ENCODE measurements around the gene LRRC74A. TPM values are rescaled to one million over a fixed set of nuclear protein-coding genes. Genes with fewer than 3 reads are reported as not detected.
A peak's percentile ranks its signal among the peaks of the same experiment; 100 is the strongest.

LRRC74A gene
- total RNA-seq, 2 donors from 2014 or later = not detected

DNA sequence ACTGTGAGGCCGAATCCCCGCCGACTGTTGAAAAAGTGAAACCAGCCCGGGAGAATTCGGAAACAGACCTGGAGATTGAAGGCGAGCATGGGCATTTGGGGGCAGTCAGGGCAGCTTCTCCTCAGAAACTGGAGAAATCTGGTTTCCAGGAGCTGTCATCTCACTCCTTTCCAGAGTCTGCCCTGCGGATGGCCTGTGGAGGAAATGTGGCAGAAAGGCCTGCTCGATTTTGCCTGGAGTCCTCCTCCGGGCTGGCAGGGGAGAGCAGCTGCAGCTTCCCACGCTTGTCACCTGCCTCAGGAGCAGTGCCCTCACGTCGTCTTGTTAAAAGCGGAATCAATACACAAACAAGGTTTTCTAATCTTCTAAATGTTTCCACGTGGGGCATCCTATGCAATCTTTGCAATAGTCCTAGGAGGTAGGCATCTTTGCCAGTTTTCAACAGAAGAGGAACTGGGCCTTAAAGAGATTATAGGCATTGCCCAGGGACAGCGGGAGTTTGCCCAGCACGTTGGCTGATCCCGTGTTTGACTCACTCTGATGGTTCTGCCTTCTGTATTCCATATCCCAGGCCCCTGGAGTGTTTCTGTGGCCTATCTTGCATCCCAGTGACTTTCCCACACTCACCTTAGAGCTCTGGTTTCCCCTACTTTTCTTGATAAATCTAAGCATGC, 2.3 kb downstream of the LRRC74A start:
- Histone ChIP-seq H3K4me3 (peak overlapping the region; percentile 65), H3K4me1 (ENCODE audit: control insufficient read depth in 1 of 2, low read depth in 2 of 2) (peaks cover 0 to 7% of the 10 kb centered on the region in 2 donors), H3K27me3 (replicated peaks; ENCODE audit: insufficient read depth) (no peaks in the 10 kb centered on the region), H3K27ac (peak overlapping the region; percentile 43 to 47), H3K36me3 (no peaks in the 10 kb centered on the region), H3K9me3 (no peaks in the 10 kb centered on the region)
- ATAC-seq (ENCODE audit: insufficient number of reproducible peaks, low FRiP score, low read depth) (no peak), DNase-seq (ENCODE audit: low spot score) (no peak)
- TF ChIP-seq, protein P1, sequence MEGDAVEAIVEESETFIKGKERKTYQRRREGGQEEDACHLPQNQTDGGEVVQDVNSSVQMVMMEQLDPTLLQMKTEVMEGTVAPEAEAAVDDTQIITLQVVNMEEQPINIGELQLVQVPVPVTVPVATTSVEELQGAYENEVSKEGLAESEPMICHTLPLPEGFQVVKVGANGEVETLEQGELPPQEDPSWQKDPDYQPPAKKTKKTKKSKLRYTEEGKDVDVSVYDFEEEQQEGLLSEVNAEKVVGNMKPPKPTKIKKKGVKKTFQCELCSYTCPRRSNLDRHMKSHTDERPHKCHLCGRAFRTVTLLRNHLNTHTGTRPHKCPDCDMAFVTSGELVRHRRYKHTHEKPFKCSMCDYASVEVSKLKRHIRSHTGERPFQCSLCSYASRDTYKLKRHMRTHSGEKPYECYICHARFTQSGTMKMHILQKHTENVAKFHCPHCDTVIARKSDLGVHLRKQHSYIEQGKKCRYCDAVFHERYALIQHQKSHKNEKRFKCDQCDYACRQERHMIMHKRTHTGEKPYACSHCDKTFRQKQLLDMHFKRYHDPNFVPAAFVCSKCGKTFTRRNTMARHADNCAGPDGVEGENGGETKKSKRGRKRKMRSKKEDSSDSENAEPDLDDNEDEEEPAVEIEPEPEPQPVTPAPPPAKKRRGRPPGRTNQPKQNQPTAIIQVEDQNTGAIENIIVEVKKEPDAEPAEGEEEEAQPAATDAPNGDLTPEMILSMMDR (IDR thresholded peaks at IDR 0.05) = no peak

DNA sequence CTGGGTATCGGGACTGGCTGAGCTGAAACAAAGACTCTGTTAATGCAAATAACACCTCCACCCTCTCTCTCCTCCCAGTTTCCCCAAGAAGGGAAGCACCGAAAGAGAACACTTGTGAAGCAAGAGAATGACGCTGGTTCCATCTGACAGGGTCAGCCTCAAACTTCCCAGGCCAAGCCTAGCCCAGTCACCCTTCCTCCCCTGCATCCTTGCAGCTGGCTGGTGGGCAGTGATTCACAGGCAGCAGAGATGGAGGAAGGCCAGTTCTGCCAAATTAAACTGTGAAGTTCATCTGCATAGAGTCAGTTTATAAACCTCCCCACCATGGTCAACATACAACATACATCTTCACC, 2.8 kb downstream of the LRRC74A start:
- Histone ChIP-seq H3K27ac (no peak overlapping the region), H3K9me3 (no peaks in the 10 kb centered on the region), H3K4me3 (no peak overlapping the region), H3K27me3 (replicated peaks; ENCODE audit: insufficient read depth) (no peaks in the 10 kb centered on the region), H3K36me3 (no peaks in the 10 kb centered on the region), H3K4me1 (ENCODE audit: control insufficient read depth in 1 of 2, low read depth in 2 of 2) (peaks cover 0 to 7% of the 10 kb centered on the region in 2 donors)
- TF ChIP-seq, protein P1 (IDR thresholded peaks at IDR 0.05) = no peak
- DNase-seq (ENCODE audit: low spot score) (no peak), ATAC-seq (ENCODE audit: insufficient number of reproducible peaks, low FRiP score, low read depth) (no peak)

DNA sequence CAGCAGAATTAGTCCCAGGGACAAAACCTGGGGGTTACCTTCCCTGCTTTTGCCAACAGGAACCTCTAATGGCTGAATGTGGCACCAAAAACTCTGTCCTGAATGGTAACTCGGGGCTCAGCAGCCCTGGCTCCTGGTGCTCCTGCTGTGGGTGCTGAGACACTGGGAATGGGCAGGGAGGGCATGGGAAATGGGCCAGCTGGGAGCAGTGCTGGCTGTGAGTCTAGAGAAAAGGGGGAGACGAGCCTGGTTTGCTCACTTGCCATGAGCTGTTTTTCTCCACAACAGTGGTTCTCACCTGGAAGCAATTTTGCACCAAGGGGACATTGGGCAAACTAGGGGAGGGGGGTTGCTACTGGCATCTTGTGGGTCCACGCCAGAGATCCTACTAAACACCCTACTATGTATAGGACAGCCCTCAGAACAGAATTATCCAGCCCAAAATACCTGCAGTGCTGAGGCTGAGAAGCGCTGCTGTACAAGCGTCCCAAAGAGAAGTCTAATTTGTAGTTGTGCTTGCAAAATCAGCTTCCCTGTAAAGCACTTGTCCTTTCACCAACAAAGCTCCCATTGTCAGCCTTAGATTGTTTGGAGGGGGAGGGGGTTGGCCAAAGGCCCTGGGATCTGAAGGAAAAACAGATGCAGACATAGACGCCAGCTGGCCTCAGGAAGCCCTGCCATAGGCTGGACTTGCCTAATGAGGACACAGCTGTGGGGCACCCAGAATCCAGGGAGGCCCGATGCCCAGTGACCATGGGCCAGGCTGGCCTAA, 3.6 kb downstream of the LRRC74A start:
- Histone ChIP-seq H3K4me1 (ENCODE audit: control insufficient read depth in 1 of 2, low read depth in 2 of 2) (peaks cover 0 to 7% of the 10 kb centered on the region in 2 donors), H3K27ac (no peak overlapping the region), H3K27me3 (replicated peaks; ENCODE audit: insufficient read depth) (no peaks in the 10 kb centered on the region), H3K9me3 (no peaks in the 10 kb centered on the region), H3K36me3 (no peaks in the 10 kb centered on the region), H3K4me3 (no peak overlapping the region)
- ATAC-seq (ENCODE audit: insufficient number of reproducible peaks, low FRiP score, low read depth) = no peak
- no peak for DNase-seq (ENCODE audit: low spot score)
- TF ChIP-seq, protein P1 (IDR thresholded peaks at IDR 0.05) = no peak

DNA sequence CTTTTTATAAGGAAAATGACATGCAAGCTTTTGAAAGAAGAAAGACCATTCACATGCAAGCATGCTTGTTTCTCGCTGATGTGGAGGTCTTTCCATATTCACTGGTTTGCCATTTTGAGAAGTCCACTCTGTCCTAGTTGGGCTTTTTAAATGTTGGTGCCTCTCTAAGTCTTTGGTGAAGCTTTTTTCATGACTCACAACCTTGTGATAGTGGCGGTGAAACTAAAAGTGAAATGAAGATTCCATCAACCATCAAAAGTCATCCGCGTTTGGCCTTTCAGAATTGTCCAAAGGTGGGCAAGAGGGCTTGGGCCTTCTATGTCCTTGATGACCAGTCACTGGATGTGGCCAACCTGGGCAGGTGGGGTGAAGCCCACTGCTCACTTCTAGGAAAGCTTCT, 4.3 kb downstream of the LRRC74A start:
- no peak overlapping the region for H3K27ac ChIP-seq
- TF ChIP-seq, protein P1 (IDR thresholded peaks at IDR 0.05) = no peak
- no peak for DNase-seq (ENCODE audit: low spot score)

DNA sequence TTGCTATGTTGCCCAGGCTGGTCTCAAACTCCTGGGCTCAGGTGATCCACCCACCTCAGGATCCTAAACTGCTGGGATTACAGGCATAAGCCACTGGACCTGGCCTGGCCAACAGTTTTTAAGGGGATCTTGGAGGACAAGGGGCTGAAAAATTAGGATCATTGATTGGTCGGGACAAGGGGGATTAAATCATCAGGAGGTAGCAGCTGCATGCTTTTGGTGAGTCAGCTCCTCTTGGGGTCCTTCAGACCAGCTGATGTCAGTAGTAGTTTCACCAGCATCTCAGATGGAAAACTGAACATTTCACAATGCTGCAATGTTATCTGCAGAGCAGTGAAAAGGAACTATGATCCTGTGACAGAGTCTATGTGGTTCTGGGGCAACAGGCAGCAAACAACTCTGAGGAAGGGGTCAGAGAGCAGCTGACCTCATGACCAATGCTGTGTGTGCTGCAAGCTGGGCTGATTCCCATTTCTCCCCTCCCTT, 6.3 kb downstream of the LRRC74A start:
- H3K27ac ChIP-seq = no peak overlapping the region
- no peak for ATAC-seq (ENCODE audit: insufficient number of reproducible peaks, low FRiP score, low read depth)
- no peak for DNase-seq (ENCODE audit: low spot score)

More for the DNA sequence above, 4.3 kb downstream of the LRRC74A start:
- Histone ChIP-seq H3K4me1 (ENCODE audit: control insufficient read depth in 1 of 2, low read depth in 2 of 2) (peaks cover 0 to 7% of the 10 kb centered on the region in 2 donors), H3K9me3 (no peaks in the 10 kb centered on the region), H3K36me3 (no peaks in the 10 kb centered on the region), H3K4me3 (no peak overlapping the region), H3K27me3 (replicated peaks; ENCODE audit: insufficient read depth) (no peaks in the 10 kb centered on the region)
- no peak for ATAC-seq (ENCODE audit: insufficient number of reproducible peaks, low FRiP score, low read depth)

More for the DNA sequence above, 6.3 kb downstream of the LRRC74A start:
- Histone ChIP-seq H3K27me3 (replicated peaks; ENCODE audit: insufficient read depth) (no peaks in the 10 kb centered on the region), H3K4me3 (no peak overlapping the region), H3K4me1 (ENCODE audit: control insufficient read depth in 1 of 2, low read depth in 2 of 2) (peaks cover 0 to 7% of the 10 kb centered on the region in 2 donors), H3K9me3 (no peaks in the 10 kb centered on the region), H3K36me3 (no peaks in the 10 kb centered on the region)
- TF ChIP-seq, protein P1 (IDR thresholded peaks at IDR 0.05) = no peak

Measured in thoracic aorta (tissue), 2 donors.